GF-D8 (cell line): ENCODE results near the gene SMIM35.

Experiments used
- DNase-seq: peaks from one replicate; lab custom pipeline; 2025; lab: John Stamatoyannopoulos, UW

SMIM35 gene

GRCh38 chr11:118057251-118058145 is 29.3 kb downstream of the SMIM35 start:
- no peak for DNase-seq

DNA sequence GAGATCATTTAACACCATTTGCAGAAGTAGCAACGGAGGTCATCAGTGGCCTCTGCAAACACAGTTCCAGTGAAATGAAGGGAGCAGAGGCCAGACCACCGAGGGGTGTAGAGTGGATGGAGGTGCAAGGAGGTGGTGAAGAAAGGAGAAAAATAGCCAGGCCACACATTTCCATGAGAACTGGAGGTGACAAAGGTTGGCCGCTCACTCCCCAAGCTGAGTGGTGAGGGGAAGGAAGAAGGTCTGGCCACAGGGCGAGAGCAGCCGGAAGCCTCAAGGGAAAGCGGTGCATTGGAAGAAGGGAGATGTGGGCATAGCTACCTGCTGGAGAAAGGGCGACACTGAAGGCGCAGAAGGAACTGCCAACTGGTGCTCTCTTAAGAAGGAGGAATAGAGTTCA is 30.0 kb downstream of the SMIM35 start:
- no peak for DNase-seq

- no peak for DNase-seq
Observed at GRCh38 chr11:118055966-118056365, 30.8 kb downstream of the SMIM35 start.

DNA sequence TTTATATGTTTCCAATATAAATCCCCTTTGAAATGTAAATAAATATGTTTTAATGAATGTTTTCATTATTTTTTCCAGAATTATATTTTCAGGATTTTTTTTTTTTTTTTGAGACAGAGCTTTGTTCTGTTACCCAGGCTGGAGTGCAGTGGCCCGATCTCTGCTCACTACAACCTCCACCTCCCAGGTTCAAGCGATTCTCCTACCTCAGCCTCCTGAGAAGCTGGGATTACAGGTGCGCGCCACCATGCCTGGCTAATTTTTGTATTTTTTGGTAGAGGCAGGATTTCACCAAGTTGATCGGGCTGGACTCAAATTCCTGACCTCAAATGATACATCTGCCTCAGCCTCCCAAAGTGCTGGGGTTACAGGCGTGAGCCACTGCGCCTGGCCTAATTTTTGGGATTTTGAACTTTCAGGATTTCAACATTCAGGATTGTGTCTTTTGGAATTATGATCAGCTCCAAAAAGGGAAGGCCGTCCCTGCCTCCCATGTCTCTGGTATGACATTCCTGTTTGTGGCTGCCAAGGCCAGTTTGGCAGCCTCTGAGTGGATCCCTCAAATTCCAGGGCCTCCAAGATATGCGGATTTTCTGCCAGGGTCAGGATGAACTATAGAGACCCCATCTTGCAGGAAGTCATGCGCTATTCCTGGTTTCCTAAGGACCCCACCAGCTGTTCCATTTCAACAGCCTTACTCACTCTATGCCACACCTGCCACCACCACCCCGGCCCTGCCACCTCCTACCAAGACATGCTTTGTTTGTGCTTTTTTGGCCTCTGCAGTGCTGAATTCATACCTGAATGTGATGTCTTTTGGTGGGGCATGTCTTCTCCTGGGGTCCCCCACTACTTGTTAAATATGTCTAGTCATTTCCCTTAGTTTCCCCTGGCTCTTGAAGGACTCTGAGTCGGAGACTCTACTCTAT is 31.8 kb downstream of the SMIM35 start:
- DNase-seq, result no peak

DNA sequence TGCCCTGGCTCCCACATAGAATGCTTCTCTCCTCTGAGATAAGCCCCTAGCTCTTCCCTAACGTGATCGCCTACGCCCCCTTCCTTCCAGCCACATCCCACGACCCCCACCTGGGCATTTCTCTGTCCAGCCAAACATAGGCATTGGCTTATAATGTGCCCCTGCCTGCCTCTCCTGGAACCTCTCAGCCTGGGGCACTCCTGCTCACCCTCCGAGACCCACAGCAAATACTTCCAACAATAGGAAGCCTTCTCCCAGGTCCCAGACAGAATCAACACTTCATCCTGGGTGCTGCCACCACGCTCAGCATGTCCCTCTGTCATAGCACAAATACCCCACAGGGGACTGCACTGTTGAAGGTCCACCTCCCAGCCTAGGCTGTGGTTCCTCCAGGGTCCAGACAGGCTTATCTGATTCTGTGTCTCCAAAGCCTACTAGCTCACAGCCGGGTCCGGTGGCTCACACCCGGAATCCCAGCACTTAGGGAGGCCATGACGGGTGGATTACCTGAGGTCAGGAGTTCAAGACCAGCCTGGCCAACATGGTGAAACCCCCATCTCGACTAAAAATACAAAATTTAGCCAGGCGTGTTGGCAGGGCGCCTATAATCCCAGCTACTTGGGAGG is 34.1 kb downstream of the SMIM35 start:
- no peak for DNase-seq

DNA sequence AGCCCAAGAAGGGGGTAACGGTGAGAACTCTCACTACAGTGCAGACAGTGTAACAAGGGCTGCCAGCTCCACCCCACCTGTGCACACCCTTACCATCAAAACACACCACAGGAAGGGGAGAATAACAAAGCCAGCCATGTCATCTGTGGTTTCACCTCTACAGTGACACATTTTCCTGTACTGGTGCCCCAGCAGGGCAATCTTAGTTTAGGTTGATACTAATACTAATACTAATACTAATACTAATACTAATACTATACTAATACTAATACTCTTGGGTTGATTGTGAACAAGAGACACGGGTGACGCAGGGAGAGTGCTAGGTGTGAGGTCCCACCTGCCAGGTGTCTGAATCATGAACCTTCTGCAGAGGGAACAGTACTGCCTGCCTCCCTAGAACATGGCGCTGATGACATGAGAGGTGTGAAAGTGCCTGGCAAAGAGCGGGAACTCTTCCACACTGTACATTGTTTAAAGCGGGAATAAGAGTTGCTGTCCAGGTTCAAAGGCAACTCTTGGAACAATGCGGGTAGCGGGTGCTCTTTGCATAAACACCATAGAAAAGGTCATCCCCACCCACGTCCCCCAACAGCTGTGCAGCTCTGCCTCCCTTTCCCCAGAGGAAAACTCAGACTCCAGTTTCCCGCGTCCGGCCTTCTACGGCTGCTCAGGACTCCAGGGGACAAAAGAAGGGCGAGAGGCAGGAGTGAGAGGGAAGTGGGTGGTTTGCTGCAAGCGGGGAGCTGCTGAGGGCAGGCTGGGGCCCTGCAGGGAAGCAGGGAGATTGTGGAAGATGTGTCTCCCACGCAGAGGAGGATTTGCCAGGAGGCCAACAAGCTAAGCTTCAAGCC is 34.9 kb downstream of the SMIM35 start:
- DNase-seq, result no peak

DNA sequence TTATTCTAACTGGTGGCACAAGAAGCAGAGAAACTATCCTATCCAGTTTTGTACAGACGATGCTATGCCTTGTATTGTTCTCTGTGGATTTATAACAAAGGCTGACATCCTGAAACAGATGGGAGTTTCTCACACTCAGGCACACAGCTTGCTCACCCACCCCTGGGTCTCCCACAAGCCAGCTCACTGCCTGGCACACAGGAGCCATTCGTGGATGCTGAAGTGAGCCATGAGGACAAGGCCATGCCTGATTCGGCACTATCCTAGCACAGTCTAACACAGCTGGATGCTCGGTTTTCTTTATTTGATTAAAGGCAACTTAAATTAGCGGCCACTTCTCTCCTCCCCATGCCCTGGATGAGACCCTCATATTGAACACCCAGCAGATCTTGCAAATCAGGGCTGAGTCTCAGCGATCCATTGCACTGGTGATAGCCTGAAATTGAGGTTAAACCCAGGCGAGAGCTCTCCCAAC is 35.6 kb downstream of the SMIM35 start:
- DNase-seq, result no peak

- DNase-seq, result no peak
Observed at GRCh38 chr11:118050208-118050891, 36.4 kb downstream of the SMIM35 start.

DNA sequence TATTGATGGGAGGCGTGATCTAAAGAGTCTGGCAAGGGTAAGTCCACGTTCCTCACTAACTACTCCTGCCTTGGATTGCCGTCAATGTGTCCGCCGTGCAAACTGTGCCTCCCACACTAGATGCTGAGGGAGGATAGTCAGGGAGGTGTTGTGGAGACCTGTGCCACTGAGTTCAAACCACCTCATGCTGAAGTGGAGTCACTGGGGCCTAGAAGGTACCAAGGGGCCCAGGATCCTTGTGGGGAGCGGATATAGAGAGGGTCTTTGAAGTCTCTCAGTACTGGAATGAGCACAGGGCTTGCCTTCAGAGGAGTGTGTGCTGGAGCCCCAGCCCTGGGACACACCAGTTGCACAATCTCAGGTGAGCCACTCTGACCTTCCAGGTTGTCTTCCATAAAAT is 37.0 kb downstream of the SMIM35 start:
- DNase-seq, result no peak

DNA sequence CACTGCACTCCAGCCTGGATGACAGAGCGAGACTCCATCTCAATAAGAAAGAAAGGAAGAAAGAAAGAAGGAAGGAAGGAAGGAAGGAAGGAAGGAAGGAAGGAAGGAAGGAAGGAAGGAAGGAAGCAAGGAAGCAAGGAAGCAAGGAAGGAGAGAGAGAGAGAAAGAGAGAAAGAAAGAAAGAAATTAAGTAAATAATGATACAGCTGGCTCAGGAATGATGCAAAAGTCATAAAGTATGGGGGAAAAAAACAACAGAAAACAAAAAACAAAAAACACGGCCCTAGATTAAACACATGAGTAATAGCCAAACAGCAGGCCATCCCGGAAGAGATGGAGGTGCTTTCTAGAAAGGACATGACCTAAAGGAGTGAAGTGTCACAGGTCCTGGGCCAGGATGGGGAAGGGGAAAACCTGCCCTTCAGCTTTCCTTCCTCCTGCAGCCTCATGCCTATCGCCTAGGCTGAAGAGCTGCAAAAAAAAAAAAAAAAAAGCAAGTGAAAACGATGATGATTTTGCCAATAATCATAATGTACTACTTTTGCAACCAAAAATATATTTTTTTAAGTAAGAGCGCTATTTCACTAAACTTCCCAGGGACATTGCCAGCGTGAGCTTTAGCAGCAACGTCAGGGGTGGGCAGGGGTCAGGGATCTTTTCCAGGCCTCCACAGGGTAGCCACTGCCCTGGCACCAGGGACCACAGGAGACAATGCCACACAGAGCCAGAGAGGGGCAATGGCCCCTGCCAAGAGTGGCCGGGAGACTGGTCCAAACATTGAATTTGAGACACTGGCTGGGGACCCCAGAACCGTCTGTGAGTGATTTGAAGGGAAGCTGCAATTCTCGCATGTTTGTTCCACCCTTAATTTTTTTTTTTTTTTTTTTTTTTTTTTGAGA is 38.0 kb downstream of the SMIM35 start:
- DNase-seq, result no peak

GRCh38 chr11:118047749-118048148 is 39.0 kb downstream of the SMIM35 start:
- no peak for DNase-seq

- DNase-seq, result no peak
Observed at GRCh38 chr11:118046964-118047700, 39.6 kb downstream of the SMIM35 start.

GRCh38 chr11:118046051-118046963 is 40.5 kb downstream of the SMIM35 start:
- no peak for DNase-seq

- no peak for DNase-seq
Observed at GRCh38 chr11:118045191-118045590, 41.6 kb downstream of the SMIM35 start.

GRCh38 chr11:118042796-118043195 is 44.0 kb downstream of the SMIM35 start:
- DNase-seq, result no peak

GRCh38 chr11:118042141-118042540 is 44.6 kb downstream of the SMIM35 start:
- no peak for DNase-seq

DNA sequence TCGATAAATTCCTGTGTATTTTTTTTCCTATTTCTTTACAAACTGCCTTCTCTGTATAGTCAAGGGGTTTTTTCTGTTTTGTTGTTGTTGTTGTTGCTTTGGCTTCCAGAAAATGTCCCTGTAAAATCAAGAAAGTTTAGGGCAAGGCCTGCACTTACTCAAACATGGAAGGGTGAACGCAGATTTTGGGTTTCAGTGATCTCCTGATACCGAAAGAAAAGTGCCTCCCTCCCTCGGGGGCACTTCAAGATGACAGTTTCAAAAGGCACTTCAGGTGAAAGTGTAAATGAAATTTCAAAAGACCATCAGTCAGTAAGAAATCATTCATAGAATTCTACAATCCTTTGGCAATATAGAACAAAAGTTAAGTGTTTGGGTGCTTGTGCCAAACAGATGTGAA is 53.3 kb downstream of the SMIM35 start:
- no peak for DNase-seq

GRCh38 chr11:118028626-118029025 is 58.1 kb downstream of the SMIM35 start:
- no peak for DNase-seq
